ENCODE data around the gene PRPF19. TPM values are rescaled to one million over a fixed set of nuclear protein-coding genes. Genes with fewer than 3 reads are reported as not detected.

Gene PRPF19
- total and polyA plus RNA-seq, 2 of the 13 experiments (the other 11 are each of a cell fraction or from before 2014, with no cell fraction given) = 27.4 to 91.1 TPM

DNA sequence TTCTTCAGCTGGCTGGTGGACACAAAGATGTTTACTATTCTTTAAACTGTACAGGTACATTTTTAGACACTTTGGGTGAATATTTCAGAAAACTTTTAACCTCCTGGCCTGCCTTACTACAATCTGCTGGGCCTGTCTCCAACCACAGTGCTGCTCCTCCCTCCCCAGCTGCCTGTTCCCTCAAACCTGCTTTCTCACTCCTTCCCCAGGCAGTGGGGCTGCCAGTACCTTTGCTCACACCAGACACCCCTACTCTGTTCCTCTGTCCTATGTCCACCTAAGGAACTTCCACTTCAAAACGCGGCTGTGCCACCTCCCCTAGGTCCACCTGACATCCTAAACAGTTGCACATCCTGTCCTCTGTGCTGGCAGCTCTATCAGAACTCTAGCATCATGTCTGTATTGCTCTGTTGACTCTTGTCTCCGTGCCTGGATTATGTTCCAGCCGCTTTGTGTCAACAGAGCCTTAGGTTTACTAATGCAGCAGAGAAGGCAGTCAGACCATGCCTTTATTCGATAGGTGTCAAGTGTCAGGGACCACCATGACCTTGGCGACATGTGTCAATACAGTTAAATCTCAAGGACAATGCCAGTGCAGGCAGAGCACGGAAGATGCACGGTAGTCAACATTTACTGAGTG, 25.6 kb downstream of the PRPF19 start (continued):
- TF ChIP-seq BCL3 (CRISPR knock-in tag; IDR thresholded peaks at IDR 0.05) (no peak), TMF1 (CRISPR knock-in tag; IDR thresholded peaks at IDR 0.05; ENCODE audit: low read depth) (no peak), ZNF33A (CRISPR knock-in tag; IDR thresholded peaks at IDR 0.05; ENCODE audit: borderline replicate concordance) (no peak), ATF7-NPFF (CRISPR knock-in tag; IDR thresholded peaks at IDR 0.05; ENCODE audit: low read depth) (peak; percentile 56; the same call in 1 of the 2 replicates), ESRRA (CRISPR knock-in tag; IDR thresholded peaks at IDR 0.05; ENCODE audit: low read depth) (peak; percentile 95), ISL2 (CRISPR knock-in tag; IDR thresholded peaks at IDR 0.05) (peak; percentile 97), ATRX (CRISPR knock-in tag; IDR thresholded peaks at IDR 0.05; ENCODE audit: borderline replicate concordance) (no peak), MYNN (CRISPR knock-in tag; IDR thresholded peaks at IDR 0.05; ENCODE audit: low read depth) (no peak), ZNF567 (CRISPR knock-in tag; IDR thresholded peaks at IDR 0.05; ENCODE audit: borderline replicate concordance) (peak; percentile 73), POGZ (CRISPR knock-in tag; IDR thresholded peaks at IDR 0.05) (peak; percentile 75), MXI1 (IDR thresholded peaks at IDR 0.05; ENCODE audit: borderline replicate concordance, low read depth, low read length) (peak; percentile 82; the same call in 1 of the 3 replicates), MIER2 (CRISPR knock-in tag; IDR thresholded peaks at IDR 0.05) (peak; percentile 89), ZNF143 (CRISPR knock-in tag; IDR thresholded peaks at IDR 0.05) (peak; percentile 51; the same call in 1 of the 2 replicates), ZBTB1 (CRISPR knock-in tag; IDR thresholded peaks at IDR 0.05; ENCODE audit: borderline replicate concordance) (no peak), TCF7 (IDR thresholded peaks at IDR 0.05; ENCODE audit: low read depth) (peak; percentile 88), ZNF281 (CRISPR knock-in tag; IDR thresholded peaks at IDR 0.05; ENCODE audit: borderline replicate concordance) (peak; percentile 77; the same call in 1 of the 2 replicates)
- TF ChIP-seq, protein P1, sequence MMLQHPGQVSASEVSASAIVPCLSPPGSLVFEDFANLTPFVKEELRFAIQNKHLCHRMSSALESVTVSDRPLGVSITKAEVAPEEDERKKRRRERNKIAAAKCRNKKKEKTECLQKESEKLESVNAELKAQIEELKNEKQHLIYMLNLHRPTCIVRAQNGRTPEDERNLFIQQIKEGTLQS (CRISPR knock-in tag; IDR thresholded peaks at IDR 0.05) = no peak
- TF ChIP-seq, protein P2, sequence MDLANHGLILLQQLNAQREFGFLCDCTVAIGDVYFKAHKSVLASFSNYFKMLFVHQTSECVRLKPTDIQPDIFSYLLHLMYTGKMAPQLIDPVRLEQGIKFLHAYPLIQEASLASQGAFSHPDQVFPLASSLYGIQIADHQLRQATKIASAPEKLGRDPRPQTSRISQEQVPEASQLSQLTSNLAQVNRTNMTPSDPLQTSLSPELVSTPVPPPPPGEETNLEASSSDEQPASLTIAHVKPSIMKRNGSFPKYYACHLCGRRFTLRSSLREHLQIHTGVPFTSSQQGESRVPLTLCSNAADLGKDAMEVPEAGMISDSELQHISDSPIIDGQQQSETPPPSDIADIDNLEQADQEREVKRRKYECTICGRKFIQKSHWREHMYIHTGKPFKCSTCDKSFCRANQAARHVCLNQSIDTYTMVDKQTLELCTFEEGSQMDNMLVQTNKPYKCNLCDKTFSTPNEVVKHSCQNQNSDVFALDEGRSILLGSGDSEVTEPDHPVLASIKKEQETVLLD (CRISPR knock-in tag; IDR thresholded peaks at IDR 0.05; ENCODE audit: low read depth) = peak; percentile 66; the same call in 1 of the 2 replicates
- TF ChIP-seq, protein P3, sequence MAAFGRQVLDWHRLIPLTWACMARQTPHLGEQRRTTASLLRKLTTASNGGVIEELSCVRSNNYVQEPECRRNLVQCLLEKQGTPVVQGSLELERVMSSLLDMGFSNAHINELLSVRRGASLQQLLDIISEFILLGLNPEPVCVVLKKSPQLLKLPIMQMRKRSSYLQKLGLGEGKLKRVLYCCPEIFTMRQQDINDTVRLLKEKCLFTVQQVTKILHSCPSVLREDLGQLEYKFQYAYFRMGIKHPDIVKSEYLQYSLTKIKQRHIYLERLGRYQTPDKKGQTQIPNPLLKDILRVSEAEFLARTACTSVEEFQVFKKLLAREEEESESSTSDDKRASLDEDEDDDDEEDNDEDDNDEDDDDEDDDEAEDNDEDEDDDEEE (CRISPR knock-in tag; IDR thresholded peaks at IDR 0.05) = no peak; the same call in 1 of the 2 replicates

Measured in HepG2 (cell line).